H1 (cell line): ENCODE measurements around the gene CCDC71L.

Experiments used
- ATF2 ChIP-seq: IDR thresholded peaks from 2 replicates; pipeline ENCODE4 v1.6.1; 2012; ENCODE audit warnings: low read length, inconsistent platforms
- BCL11A ChIP-seq, 2 experiments: IDR thresholded peaks; one replicate each; pipeline ENCODE4 v1.6.1; 2011; ENCODE audit warnings: low read depth in 2 of 2, low read length in 2 of 2, mild to moderate bottlenecking in 2 of 2
- CREB1 ChIP-seq: IDR thresholded peaks from 2 replicates; pipeline ENCODE4 v1.6.1; 2012; ENCODE audit warnings: inconsistent platforms
- CTCF ChIP-seq, 3 experiments: IDR thresholded peaks; 1 replicate in 2 of 3; 2 replicates in 1 of 3; pipeline versions ENCODE4 v1.5.1 to v1.6.1; 2011; ENCODE audit warnings: low read length in 3 of 3, mild to moderate bottlenecking in 3 of 3, inconsistent platforms in 2 of 3, low read depth in 1 of 3, moderate library complexity in 1 of 3; ENCODE audit not compliant: insufficient read depth in 1 of 3; ENCODE audit errors: control extremely low read depth in 1 of 3
- EP300 ChIP-seq, 2 experiments: IDR thresholded peaks; 1 replicate in 1 of 2; 2 replicates in 1 of 2; pipeline ENCODE4 v1.6.1; 2011 to 2012; ENCODE audit warnings: low read depth in 2 of 2, low read length in 2 of 2, mild to moderate bottlenecking in 2 of 2, borderline replicate concordance in 1 of 2, inconsistent platforms in 1 of 2, moderate library complexity in 1 of 2
- EZH2 ChIP-seq: fragments of 200-600 bp; sonication (generic); IDR thresholded peaks from 2 replicates; pipeline ENCODE4 v1.7.1; 2012; ENCODE audit warnings: low read depth, mild to moderate bottlenecking, moderate library complexity, low read length, inconsistent platforms; ENCODE audit not compliant: severe bottlenecking
- GABPA ChIP-seq: IDR thresholded peaks from 2 replicates; pipeline ENCODE4 v1.6.1; 2011; ENCODE audit warnings: mild to moderate bottlenecking, low read length, moderate library complexity, borderline replicate concordance; ENCODE audit not compliant: insufficient read depth
- GTF2F1 ChIP-seq: IDR thresholded peaks from 2 replicates; pipeline ENCODE4 v1.6.1; 2012; ENCODE audit warnings: low read depth, low read length, improper control_type of control experiment, borderline replicate concordance
- POLR2A ChIP-seq, 2 experiments: IDR thresholded peaks; 1 replicate in 1 of 2; 2 replicates in 1 of 2; pipeline ENCODE4 v1.6.1; 2011; ENCODE audit warnings: low read depth in 2 of 2, low read length in 2 of 2, mild to moderate bottlenecking in 2 of 2; ENCODE audit errors: control extremely low read depth in 1 of 2
- POLR2AphosphoS5 ChIP-seq: IDR thresholded peaks from 2 replicates; pipeline ENCODE4 v1.6.1; 2011; ENCODE audit warnings: low read depth, low read length
- RFX5 ChIP-seq: IDR thresholded peaks from 2 replicates; pipeline ENCODE4 v1.6.1; 2011; ENCODE audit warnings: low read depth, low read length, improper control_type of control experiment, borderline replicate concordance
- SIN3A ChIP-seq, 2 experiments: IDR thresholded peaks in 1 of 2; conservative IDR thresholded peaks in 1 of 2; 2 replicates each; pipeline ENCODE4 v1.6.1; 2011 to 2012; ENCODE audit warnings: low read length in 2 of 2, improper control_type of control experiment in 1 of 2, low read depth in 1 of 2, mild to moderate bottlenecking in 1 of 2
- USF2 ChIP-seq: IDR thresholded peaks from 2 replicates; pipeline ENCODE4 v1.6.1; 2011; ENCODE audit warnings: low read length, improper control_type of control experiment

- TF ChIP-seq BCL11A (IDR thresholded peaks at IDR 0.05; ENCODE audit: low read depth in 2 of 2, low read length in 2 of 2): no peak
- no peak for TF ChIP-seq EZH2
- no peak for TF ChIP-seq GTF2F1
- TF ChIP-seq POLR2AphosphoS5: no peak
- TF ChIP-seq CREB1: no peak
- TF ChIP-seq CTCF (IDR thresholded peaks at IDR 0.05; ENCODE audit: control extremely low read depth in 1 of 3, insufficient read depth in 1 of 3, low read depth in 1 of 3, low read length in 3 of 3): no peak
- TF ChIP-seq EP300 (IDR thresholded peaks at IDR 0.05; ENCODE audit: borderline replicate concordance in 1 of 2, low read depth in 2 of 2, low read length in 2 of 2): no peak
- no peak for TF ChIP-seq GABPA
- TF ChIP-seq RFX5: no peak
- TF ChIP-seq SIN3A (conservative IDR thresholded peaks at IDR 0.05 in 1 of 2, IDR thresholded peaks at IDR 0.05 in 1 of 2; ENCODE audit: low read depth in 1 of 2, low read length in 2 of 2): no peak
- no peak for TF ChIP-seq USF2
- TF ChIP-seq POLR2A (IDR thresholded peaks at IDR 0.05; ENCODE audit: control extremely low read depth in 1 of 2, low read depth in 2 of 2, low read length in 2 of 2): no peak
- no peak for TF ChIP-seq ATF2
Measured at GRCh38 chr7:106643216-106644000, 17.6 kb downstream of the CCDC71L start.
